A549 treated with dexamethasone at 1 μM for 4 hours (cell line): ENCODE results near the gene RTL10. TPM values are rescaled to one million over a fixed set of nuclear protein-coding genes. Genes with fewer than 3 reads are reported as not detected.

Experiments
- total RNA-seq: library from RNA; stranded (reverse); fragments of 200-300 nt; extraction: Qiagen RNA extraction; gene quantifications from 5 replicates; pipeline ENCODE4 v1.2.3, GENCODE V29; 2022

The RTL10 gene, protein sequence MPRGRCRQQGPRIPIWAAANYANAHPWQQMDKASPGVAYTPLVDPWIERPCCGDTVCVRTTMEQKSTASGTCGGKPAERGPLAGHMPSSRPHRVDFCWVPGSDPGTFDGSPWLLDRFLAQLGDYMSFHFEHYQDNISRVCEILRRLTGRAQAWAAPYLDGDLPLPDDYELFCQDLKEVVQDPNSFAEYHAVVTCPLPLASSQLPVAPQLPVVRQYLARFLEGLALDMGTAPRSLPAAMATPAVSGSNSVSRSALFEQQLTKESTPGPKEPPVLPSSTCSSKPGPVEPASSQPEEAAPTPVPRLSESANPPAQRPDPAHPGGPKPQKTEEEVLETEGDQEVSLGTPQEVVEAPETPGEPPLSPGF
- total RNA-seq, result 6.2 to 9.7 TPM (median 8.7 TPM) in 5 replicates

DNA sequence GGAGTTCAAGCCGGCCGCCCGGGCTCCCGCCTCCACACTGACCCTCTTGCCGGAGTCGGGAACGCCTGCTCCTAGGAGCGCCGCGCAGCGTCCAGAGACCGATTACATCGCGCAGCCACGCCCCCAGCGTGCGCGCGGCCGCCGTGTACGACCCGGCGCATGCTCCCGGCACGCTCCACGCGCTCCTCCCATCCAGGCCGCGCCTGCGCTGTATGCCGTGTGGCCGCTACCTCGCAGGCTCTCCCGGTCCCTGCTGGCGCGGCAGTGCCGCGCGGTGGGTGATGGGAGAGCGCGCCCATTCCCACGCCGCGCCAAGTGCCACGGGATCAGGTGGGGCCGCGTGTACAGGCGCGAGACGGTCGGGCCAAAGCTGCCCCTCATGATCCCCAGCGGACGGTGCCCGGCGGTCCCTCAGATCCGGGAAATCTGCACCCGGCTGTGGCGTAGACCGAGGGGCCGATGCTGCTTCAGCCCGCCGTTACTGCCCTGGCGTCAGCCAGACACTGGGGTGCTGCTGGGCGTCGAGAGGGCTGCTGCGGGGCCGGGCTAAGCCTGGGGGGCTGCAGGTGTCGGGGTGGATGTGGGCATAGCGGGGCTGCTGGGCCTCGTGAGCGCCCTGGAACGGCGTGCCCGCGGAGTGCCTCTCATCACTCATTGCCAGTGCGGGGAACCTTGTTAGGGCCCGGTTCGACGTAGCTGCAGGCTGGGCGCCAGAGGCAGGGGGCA, at the start of gene RTL10, which contains the start of gene GNB1L:
TSS of gene RTL10 (minus strand) at position 97 of the 726 bp plus-strand sequence. CDS start 2,613 bp downstream, outside the sequence.
TSS of gene GNB1L (minus strand) at position 97 of the 726 bp plus-strand sequence. CDS start 33,519 bp downstream, outside the sequence.

Other genes starting within 250 kb of the RTL10 start
- 9.3 to 11.0 TPM (median 9.9 TPM) in 5 replicates for gene SEPTIN5, start 140.4 kb downstream of the RTL10 start, total RNA-seq
- 0.79 to 2.1 TPM (median 1.8 TPM) in 5 replicates for gene GP1BB, start 131.3 kb downstream of the RTL10 start, total RNA-seq
- 2.0 to 5.2 TPM (median 4.1 TPM) in 5 replicates for gene TBX1, start 94.1 kb downstream of the RTL10 start, total RNA-seq
- gene GNB1L, start within 50 bp of the RTL10 start, total RNA-seq, result 13.4 to 19.9 TPM (median 16.2 TPM) in 5 replicates
- 117 to 142 TPM (median 130 TPM) in 5 replicates for gene COMT, start 86.9 kb upstream of the RTL10 start, total RNA-seq
- 30.3 to 38.5 TPM (median 32.5 TPM) in 5 replicates for gene TXNRD2, start 86.9 kb upstream of the RTL10 start, total RNA-seq
- gene ARVCF, start 161.9 kb upstream of the RTL10 start, total RNA-seq, result 1.6 to 2.6 TPM (median 2.5 TPM) in 5 replicates
- 10.7 to 14.9 TPM (median 14.2 TPM) in 5 replicates for gene TANGO2, start 166.2 kb upstream of the RTL10 start, total RNA-seq
- 15.6 to 21.8 TPM (median 20.6 TPM) in 5 replicates for gene DGCR8, start 225.4 kb upstream of the RTL10 start, total RNA-seq